Neural cell (in vitro differentiated cells): ENCODE data around the gene RGS6. TPM values are rescaled to one million over a fixed set of nuclear protein-coding genes. Genes with fewer than 3 reads are reported as not detected.

Experiments
- H2AFZ ChIP-seq: fragments of 200-600, 300-800 bp; sonication (generic), shearing (Covaris generic); 2 replicates; pipeline ENCODE4 v1.6.0; 2014; ENCODE audit warnings: low read depth, mild to moderate bottlenecking, antibody characterized with exemption, low read length, moderate library complexity
- H3F3A ChIP-seq: fragments of 200-600 bp; shearing (Covaris generic); 2 replicates; pipeline ENCODE4 v1.6.1; 2016; ENCODE audit warnings: mild to moderate bottlenecking, moderate library complexity, mixed read lengths, antibody characterized with exemption, low read length; ENCODE audit not compliant: insufficient read depth, poor library complexity, severe bottlenecking
- H3K27ac ChIP-seq: fragments of 200-600, 300-800 bp; sonication (generic), shearing (Covaris generic); 2 replicates; pipeline ENCODE4 v1.5.1; 2014; ENCODE audit warnings: mild to moderate bottlenecking, low read length, moderate library complexity
- H3K27me3 ChIP-seq: fragments of 300-800, 200-600 bp; sonication (generic), shearing (Covaris generic); 2 replicates; pipeline ENCODE4 v1.6.0; 2014; ENCODE audit warnings: mild to moderate bottlenecking, low read depth, low read length, moderate library complexity; ENCODE audit not compliant: insufficient read depth
- H3K36me3 ChIP-seq: fragments of 300-800, 200-600 bp; sonication (generic), shearing (Covaris generic); 2 replicates; pipeline ENCODE4 v1.5.1; 2014; ENCODE audit warnings: mild to moderate bottlenecking, antibody characterized with exemption, low read length, moderate library complexity; ENCODE audit not compliant: insufficient read depth
- H3K4me2 ChIP-seq: fragments of 300-800, 200-600 bp; sonication (generic), shearing (Covaris generic); 2 replicates; pipeline ENCODE4 v1.6.0; 2014; ENCODE audit warnings: mild to moderate bottlenecking, low read length
- H3K4me3 ChIP-seq: fragments of 300-800, 200-600 bp; sonication (generic), shearing (Covaris generic); 2 replicates; pipeline ENCODE4 v1.5.1; 2014; ENCODE audit warnings: mild to moderate bottlenecking, low read length, moderate library complexity
- H3K79me2 ChIP-seq: fragments of 200-600 bp; shearing (Covaris generic); replicated peaks from 2 replicates; pipeline ENCODE4 v1.6.0; 2014; ENCODE audit warnings: mild to moderate bottlenecking, low read length, moderate library complexity; ENCODE audit not compliant: insufficient read depth
- H3K9ac ChIP-seq: fragments of 300-800, 200-600 bp; sonication (generic), shearing (Covaris generic); 2 replicates; pipeline ENCODE4 v1.6.1; 2016; ENCODE audit warnings: mild to moderate bottlenecking, low read length, mixed read lengths
- H3K9me2 ChIP-seq: fragments of 200-600 bp; shearing (Covaris generic); 2 replicates; pipeline ENCODE4 v1.6.1; 2016; ENCODE audit warnings: mild to moderate bottlenecking, low read length, mixed read lengths; ENCODE audit not compliant: insufficient read depth
- H3K9me3 ChIP-seq: fragments of 200-600, 300-800 bp; sonication (generic), shearing (Covaris generic); 2 replicates; pipeline ENCODE4 v1.6.1; 2016; ENCODE audit warnings: mild to moderate bottlenecking, mixed run types, low read length, moderate library complexity, mixed read lengths
- H4K20me1 ChIP-seq: fragments of 200-600 bp; shearing (Covaris generic); 2 replicates; pipeline ENCODE4 v1.6.1; 2016; ENCODE audit warnings: mild to moderate bottlenecking, mixed run types; ENCODE audit not compliant: insufficient read depth
- EP300 ChIP-seq: fragments of 450-650 bp; conservative IDR thresholded peaks from 2 replicates; pipeline ENCODE4 v1.6.1; 2014; ENCODE audit warnings: antibody characterized with exemption, mild to moderate bottlenecking, moderate library complexity; ENCODE audit not compliant: poor library complexity, severe bottlenecking
- EZH2 ChIP-seq: fragments of 200-600, 300-800 bp; shearing (Covaris generic), sonication (generic); IDR thresholded peaks from 2 replicates; pipeline ENCODE4 v1.6.1; 2014; ENCODE audit warnings: antibody characterized with exemption, low read length, borderline replicate concordance, mild to moderate bottlenecking; ENCODE audit not compliant: insufficient read depth, poor library complexity, severe bottlenecking
- MXI1 ChIP-seq: fragments of 450-650 bp; conservative IDR thresholded peaks from 2 replicates; pipeline ENCODE4 v1.6.1; 2014; ENCODE audit warnings: antibody characterized with exemption, mild to moderate bottlenecking; ENCODE audit not compliant: poor library complexity, severe bottlenecking
- POLR2AphosphoS5 ChIP-seq: IDR thresholded peaks from 2 replicates; pipeline ENCODE4 v1.6.1; 2012
- RAD21 ChIP-seq: fragments of 450-650 bp; conservative IDR thresholded peaks from 2 replicates; pipeline ENCODE4 v1.6.1; 2014; ENCODE audit warnings: antibody characterized with exemption, mild to moderate bottlenecking, moderate library complexity
- REST ChIP-seq: IDR thresholded peaks from 2 replicates; pipeline ENCODE4 v1.6.1; 2012; ENCODE audit warnings: borderline replicate concordance
- SMC3 ChIP-seq: fragments of 450-650 bp; conservative IDR thresholded peaks from 2 replicates; pipeline ENCODE4 v1.6.1; 2014; ENCODE audit warnings: antibody characterized with exemption, mild to moderate bottlenecking, moderate library complexity; ENCODE audit not compliant: poor library complexity
- TAF1 ChIP-seq: IDR thresholded peaks from 2 replicates; pipeline ENCODE4 v1.6.1; 2012; ENCODE audit warnings: low read depth
- polyA plus RNA-seq: library from polyadenylated mRNA; depleted of rRNA; stranded (reverse); fragments of >200 nt; gene quantifications from 2 replicates; pipeline ENCODE4 v1.2.3, GENCODE V29; 2014
- TF ChIP-seq, protein P1 (sequence below): fragments of 450-650 bp; IDR thresholded peaks from 2 replicates; pipeline ENCODE4 v1.5.1; 2014; ENCODE audit warnings: antibody characterized with exemption, mild to moderate bottlenecking, moderate library complexity; ENCODE audit not compliant: poor library complexity, severe bottlenecking

The RGS6 gene
- polyA plus RNA-seq, 1 donor from 2014 or later = 7.3 TPM

DNA sequence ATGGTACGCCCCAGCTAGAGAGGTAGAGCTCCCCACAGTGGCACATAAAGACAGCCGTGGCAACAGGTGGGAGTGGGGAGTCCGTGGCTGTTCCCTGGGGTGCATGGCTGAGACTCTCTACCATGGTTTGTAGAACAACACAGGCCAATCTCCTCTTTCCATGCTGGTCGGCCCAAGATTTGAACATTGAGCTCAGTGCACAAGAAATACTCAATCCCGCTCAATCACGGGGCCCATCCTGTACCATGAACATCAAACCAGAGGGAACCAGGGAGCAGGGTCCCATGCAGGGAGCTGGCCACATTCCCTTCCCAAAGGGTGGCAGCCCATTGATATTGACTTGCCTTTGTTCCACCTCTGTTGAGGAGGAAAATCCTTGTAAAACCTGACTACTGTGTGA is 608.6 kb downstream of the RGS6 start:
- TF ChIP-seq SMC3 = no peak
- TF ChIP-seq TAF1 = no peak
- TF ChIP-seq REST = no peak
- no peak for TF ChIP-seq POLR2AphosphoS5
- TF ChIP-seq MXI1 = no peak
- no peak for TF ChIP-seq RAD21
- TF ChIP-seq, protein P1, sequence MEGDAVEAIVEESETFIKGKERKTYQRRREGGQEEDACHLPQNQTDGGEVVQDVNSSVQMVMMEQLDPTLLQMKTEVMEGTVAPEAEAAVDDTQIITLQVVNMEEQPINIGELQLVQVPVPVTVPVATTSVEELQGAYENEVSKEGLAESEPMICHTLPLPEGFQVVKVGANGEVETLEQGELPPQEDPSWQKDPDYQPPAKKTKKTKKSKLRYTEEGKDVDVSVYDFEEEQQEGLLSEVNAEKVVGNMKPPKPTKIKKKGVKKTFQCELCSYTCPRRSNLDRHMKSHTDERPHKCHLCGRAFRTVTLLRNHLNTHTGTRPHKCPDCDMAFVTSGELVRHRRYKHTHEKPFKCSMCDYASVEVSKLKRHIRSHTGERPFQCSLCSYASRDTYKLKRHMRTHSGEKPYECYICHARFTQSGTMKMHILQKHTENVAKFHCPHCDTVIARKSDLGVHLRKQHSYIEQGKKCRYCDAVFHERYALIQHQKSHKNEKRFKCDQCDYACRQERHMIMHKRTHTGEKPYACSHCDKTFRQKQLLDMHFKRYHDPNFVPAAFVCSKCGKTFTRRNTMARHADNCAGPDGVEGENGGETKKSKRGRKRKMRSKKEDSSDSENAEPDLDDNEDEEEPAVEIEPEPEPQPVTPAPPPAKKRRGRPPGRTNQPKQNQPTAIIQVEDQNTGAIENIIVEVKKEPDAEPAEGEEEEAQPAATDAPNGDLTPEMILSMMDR = no peak
- TF ChIP-seq EP300 = no peak
- TF ChIP-seq EZH2 = no peak
- H3K9me2 ChIP-seq = no peaks in the 10 kb centered on the region
- H3K27ac ChIP-seq = no peak overlapping the region
- no peak overlapping the region for H3K4me3 ChIP-seq
- no peaks in the 10 kb centered on the region for H3K79me2 ChIP-seq
- H3F3A ChIP-seq = no peaks in the 10 kb centered on the region
- H3K27me3 ChIP-seq = no peaks in the 10 kb centered on the region
- H4K20me1 ChIP-seq = no peaks in the 10 kb centered on the region
- no peak overlapping the region for H2AFZ ChIP-seq
- H3K9me3 ChIP-seq = no peaks in the 10 kb centered on the region
- H3K4me2 ChIP-seq = no peak overlapping the region
- no peak overlapping the region for H3K9ac ChIP-seq
- H3K36me3 ChIP-seq = no peaks in the 10 kb centered on the region

GRCh38 chr14:72541546-72541945 is 609.3 kb downstream of the RGS6 start:
- Histone ChIP-seq H4K20me1 (no peaks in the 10 kb centered on the region), H3K36me3 (no peaks in the 10 kb centered on the region), H3K4me2 (no peak overlapping the region), H3K9me2 (no peaks in the 10 kb centered on the region), H3K79me2 (no peaks in the 10 kb centered on the region), H3K9ac (no peak overlapping the region), H3K9me3 (no peaks in the 10 kb centered on the region), H3F3A (no peaks in the 10 kb centered on the region), H2AFZ (no peak overlapping the region), H3K27me3 (no peaks in the 10 kb centered on the region), H3K27ac (no peak overlapping the region), H3K4me3 (no peak overlapping the region)
- TF ChIP-seq EP300 (no peak), RAD21 (no peak), EZH2 (no peak), REST (no peak), SMC3 (no peak), POLR2AphosphoS5 (no peak), TAF1 (no peak), MXI1 (no peak)
- TF ChIP-seq, protein P1 = no peak
